Transverse colon (tissue), 4 donors: ENCODE results near the gene DOCK1. TPM values are rescaled to one million over a fixed set of nuclear protein-coding genes. Genes with fewer than 3 reads are reported as not detected.

Experiments used
- DNase-seq: peaks from one replicate; pipeline ENCODE4 v3.0.0-alpha.2; 2019
- H3K27ac ChIP-seq, 4 donors: fragments of 200-600 bp; sonication (generic); 2 replicates each; pipeline ENCODE4 v1.5.1; 2016 to 2018; ENCODE audit warnings: inconsistent platforms in 4 of 4
- H3K27me3 ChIP-seq: fragments of 200-600 bp; sonication (generic); 2 replicates; pipeline ENCODE4 v1.5.1; 2017; ENCODE audit warnings: inconsistent platforms
- H3K36me3 ChIP-seq, 4 donors: fragments of 200-600 bp; sonication (generic); 2 replicates each; pipeline ENCODE4 v1.5.1; 2017 to 2019; ENCODE audit warnings: inconsistent platforms in 4 of 4
- H3K4me1 ChIP-seq, 4 donors: fragments of 200-600 bp; sonication (generic); 2 replicates each; pipeline ENCODE4 v1.5.1; 2017 to 2020; ENCODE audit warnings: inconsistent platforms in 4 of 4
- H3K4me3 ChIP-seq, 4 donors: fragments of 200-600 bp; sonication (generic); 1 replicate in 1 of 4; 2 replicates in 3 of 4; pipeline versions ENCODE4 v1.5.1 to v1.6.1; 2017 to 2019; ENCODE audit warnings: inconsistent platforms in 4 of 4
- H3K9me3 ChIP-seq, 2 donors: fragments of 200-600 bp; sonication (generic); 2 replicates each; pipeline ENCODE4 v1.5.1; 2017 to 2019; ENCODE audit warnings: inconsistent platforms in 2 of 2
- EP300 ChIP-seq: sonication (generic); formaldehyde crosslinking; IDR thresholded peaks from one replicate; pipeline ENCODE4 v1.6.1; 2017; ENCODE audit warnings: antibody characterized with exemption, low read depth
- POLR2A ChIP-seq: fragments of 450-650 bp; IDR thresholded peaks from one replicate; pipeline ENCODE4 v1.6.1; 2016; ENCODE audit warnings: antibody characterized with exemption, mild to moderate bottlenecking, moderate library complexity
- POLR2AphosphoS5 ChIP-seq, 3 donors: sonication (generic); formaldehyde crosslinking; IDR thresholded peaks; one replicate each; pipeline ENCODE4 v1.6.1; 2016; ENCODE audit warnings: antibody characterized with exemption in 3 of 3
- WGBS, 2 donors: methylation state at CpG; one replicate each; pipeline ENCODE4 v1.1.5; 2018; ENCODE audit warnings: low coverage in 1 of 2; 5-methylcytosine and 5-hydroxymethylcytosine counted together
- in situ Hi-C, 4 donors: fragments of 200-750 bp; cut with MboI; loops; one replicate each; pipeline versions ENCODE4 v1.15.0 to v1.15.1; 2017; ENCODE audit warnings: low sequenced_read_pairs in 3 of 4, low pct_ligation_motif_present in 1 of 4, low pct_unique_long_range_greater_than_20kb in 1 of 4
- intact Hi-C: fragments of 100-400 bp; cut with DNase I; formaldehyde crosslinking; loops from one replicate; pipeline ENCODE4 v1.15.1; 2023; ENCODE audit warnings: low total_unique reads
- total RNA-seq, 4 donors: library from RNA; depleted of rRNA; stranded (reverse); fragments of >200 nt; gene quantifications; one replicate each; pipeline ENCODE4 v1.1.0, GENCODE V29; 2016
- TF ChIP-seq, protein P1 (sequence below), 5 experiments: fragments of 200-600 bp in 3 of 5; fragments of 450-650 bp in 2 of 5; sonication (generic) in 3 of 5; IDR thresholded peaks; 1 replicate in 2 of 5; 2 replicates in 3 of 5; pipeline ENCODE4 v1.5.1; 2016 to 2017; ENCODE audit warnings: antibody characterized with exemption in 5 of 5, inconsistent platforms in 3 of 5, mild to moderate bottlenecking in 2 of 5, moderate library complexity in 1 of 5

DOCK1 gene
- total RNA-seq, 4 donors from 2014 or later = 75.1 to 200 (median 92.5) TPM

DNA sequence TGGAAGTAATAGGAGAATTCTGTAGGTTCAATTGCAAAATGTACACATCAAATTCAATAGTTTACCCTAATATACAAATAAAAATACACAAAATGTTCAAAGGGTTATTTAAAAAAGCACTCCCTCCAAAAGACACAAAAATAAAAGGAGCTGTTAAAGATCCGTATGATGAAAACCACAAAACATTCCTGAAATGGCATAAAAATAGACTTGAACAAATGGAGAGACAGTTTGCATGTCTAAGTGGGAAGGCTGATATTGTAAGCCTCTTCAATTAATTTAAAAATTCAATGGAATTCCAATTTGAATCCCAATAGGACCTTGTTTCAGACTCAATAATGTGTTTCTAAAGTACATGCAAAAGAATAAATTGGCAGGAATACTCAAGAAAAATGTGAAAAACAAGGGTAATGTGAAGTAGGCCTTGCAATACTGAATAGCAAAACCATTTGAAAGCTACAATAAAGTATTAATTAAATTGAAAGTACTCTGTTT, 329.1 kb downstream of the DOCK1 start:
- H3K27ac ChIP-seq = no peak overlapping the region
- DNase-seq = no peak
- no peaks in the 10 kb centered on the region for H3K9me3 ChIP-seq
- 80 to 90% methylated on average over 1 of the region's 1 CpG for WGBS, 2 donors
- no peaks in the 10 kb centered on the region for H3K4me1 ChIP-seq
- intact Hi-C loops = no loop called here
- in situ Hi-C loops = no loop called here
- H3K36me3 ChIP-seq = no peaks in the 10 kb centered on the region
- TF ChIP-seq EP300 (no peak), POLR2AphosphoS5 (IDR thresholded peaks at IDR 0.05) (no peak), POLR2A (no peak)
- TF ChIP-seq, protein P1, sequence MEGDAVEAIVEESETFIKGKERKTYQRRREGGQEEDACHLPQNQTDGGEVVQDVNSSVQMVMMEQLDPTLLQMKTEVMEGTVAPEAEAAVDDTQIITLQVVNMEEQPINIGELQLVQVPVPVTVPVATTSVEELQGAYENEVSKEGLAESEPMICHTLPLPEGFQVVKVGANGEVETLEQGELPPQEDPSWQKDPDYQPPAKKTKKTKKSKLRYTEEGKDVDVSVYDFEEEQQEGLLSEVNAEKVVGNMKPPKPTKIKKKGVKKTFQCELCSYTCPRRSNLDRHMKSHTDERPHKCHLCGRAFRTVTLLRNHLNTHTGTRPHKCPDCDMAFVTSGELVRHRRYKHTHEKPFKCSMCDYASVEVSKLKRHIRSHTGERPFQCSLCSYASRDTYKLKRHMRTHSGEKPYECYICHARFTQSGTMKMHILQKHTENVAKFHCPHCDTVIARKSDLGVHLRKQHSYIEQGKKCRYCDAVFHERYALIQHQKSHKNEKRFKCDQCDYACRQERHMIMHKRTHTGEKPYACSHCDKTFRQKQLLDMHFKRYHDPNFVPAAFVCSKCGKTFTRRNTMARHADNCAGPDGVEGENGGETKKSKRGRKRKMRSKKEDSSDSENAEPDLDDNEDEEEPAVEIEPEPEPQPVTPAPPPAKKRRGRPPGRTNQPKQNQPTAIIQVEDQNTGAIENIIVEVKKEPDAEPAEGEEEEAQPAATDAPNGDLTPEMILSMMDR (IDR thresholded peaks at IDR 0.05) = no peak
- H3K4me3 ChIP-seq = no peak overlapping the region
- H3K27me3 ChIP-seq = no peaks in the 10 kb centered on the region

DNA sequence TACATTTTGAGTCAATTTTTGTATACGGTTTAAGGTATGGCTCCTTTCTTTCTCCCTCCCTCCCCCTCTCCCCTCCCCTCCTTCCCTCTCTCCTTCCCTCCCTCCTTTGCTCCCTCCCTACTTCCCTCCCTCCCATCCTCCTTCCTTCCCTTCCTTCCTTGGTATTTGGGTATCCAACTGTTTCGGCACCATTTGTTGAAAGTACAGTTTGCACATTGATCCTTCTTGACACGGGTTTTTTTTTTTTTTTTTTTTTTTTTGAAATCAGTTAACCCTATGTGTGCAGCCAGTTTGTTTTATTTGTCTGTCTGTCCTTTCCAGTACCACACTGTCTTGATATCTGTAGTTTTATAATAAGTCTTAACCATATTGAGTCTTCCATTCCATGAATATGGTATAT, 331.0 kb downstream of the DOCK1 start:
- TF ChIP-seq EP300 = no peak
- TF ChIP-seq, protein P1 (IDR thresholded peaks at IDR 0.05) = no peak
- no peak for TF ChIP-seq POLR2A
- TF ChIP-seq POLR2AphosphoS5 (IDR thresholded peaks at IDR 0.05) = no peak
- H3K9me3 ChIP-seq = no peaks in the 10 kb centered on the region
- no peaks in the 10 kb centered on the region for H3K36me3 ChIP-seq
- intact Hi-C loops (no loop called here), in situ Hi-C loops (no loop called here)
- 73 to 85% methylated on average over 3 of the region's 3 CpGs for WGBS, 2 donors
- DNase-seq = no peak
- no peaks in the 10 kb centered on the region for H3K27me3 ChIP-seq
- H3K27ac ChIP-seq = no peak overlapping the region
- no peaks in the 10 kb centered on the region for H3K4me1 ChIP-seq
- no peak overlapping the region for H3K4me3 ChIP-seq

DNA sequence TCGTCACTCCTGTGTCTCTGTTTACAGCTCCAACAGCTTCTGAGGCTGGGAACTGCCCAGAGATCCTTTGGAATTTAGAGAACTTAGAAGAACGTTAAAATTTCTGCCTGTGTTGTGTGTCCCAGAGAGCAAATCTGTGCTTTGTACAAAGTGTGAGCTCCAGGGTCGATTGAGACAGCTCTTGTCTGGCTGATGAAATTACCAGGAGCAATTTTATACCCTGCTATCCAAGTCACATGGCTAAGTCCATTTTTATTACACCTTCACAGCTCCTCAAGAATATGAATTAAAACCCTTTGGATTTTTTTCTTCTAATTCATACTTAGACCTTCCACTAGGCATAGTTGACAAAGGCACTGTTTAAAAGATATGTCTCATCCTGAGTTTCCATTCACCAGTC, 337.7 kb downstream of the DOCK1 start:
- Histone ChIP-seq H3K4me3 (no peak overlapping the region), H3K9me3 (no peaks in the 10 kb centered on the region), H3K36me3 (peaks cover 0 to 1% (median 0%) of the 10 kb centered on the region in 4 donors), H3K4me1 (no peaks in the 10 kb centered on the region), H3K27ac (no peak overlapping the region), H3K27me3 (no peaks in the 10 kb centered on the region)
- WGBS, 2 donors = 56% methylated on average over 3 of the region's 3 CpGs; no CpG with 5 or more reads in 1 of the 2 donors
- intact Hi-C loops (no loop called here), in situ Hi-C loops (no loop called here)
- TF ChIP-seq POLR2AphosphoS5 (IDR thresholded peaks at IDR 0.05) (no peak), POLR2A (no peak), EP300 (no peak)
- TF ChIP-seq, protein P1 (IDR thresholded peaks at IDR 0.05) = no peak
- DNase-seq = no peak

DNA sequence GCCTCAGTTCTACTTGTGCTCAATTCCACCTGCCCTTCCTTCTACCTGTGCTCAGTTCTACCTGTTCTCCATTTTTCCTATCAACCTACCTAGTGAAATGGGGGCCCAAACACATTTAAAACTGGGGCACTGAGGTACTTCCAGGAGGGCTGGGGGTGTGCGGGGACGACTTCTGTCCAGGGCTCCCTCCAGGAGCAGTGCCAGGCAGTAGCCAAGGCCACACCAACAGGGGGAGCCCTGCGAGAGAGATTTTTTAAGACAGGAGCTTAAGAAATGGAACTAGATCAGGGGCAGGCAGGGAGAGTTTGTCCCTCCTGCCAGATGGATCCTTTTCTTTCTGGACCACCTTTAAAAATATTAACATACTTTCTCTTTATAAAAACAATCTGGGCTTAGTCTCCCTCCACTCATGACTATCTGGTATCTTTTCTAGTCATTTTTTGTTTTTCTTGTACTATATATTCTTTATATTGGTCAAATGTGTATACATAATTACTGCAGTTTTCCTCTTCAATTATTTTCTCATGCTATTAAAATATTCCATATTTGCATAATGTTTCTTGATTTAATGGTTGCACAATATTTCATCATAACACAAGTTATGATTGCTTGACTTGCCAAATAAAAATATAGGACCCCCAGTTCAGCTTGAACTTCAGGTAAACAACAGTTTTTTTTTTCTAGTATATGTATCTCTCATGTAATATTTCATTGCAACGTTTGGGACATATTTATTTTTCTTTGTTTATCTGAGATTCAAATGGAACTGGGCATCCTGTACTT, 338.5 kb downstream of the DOCK1 start:
- in situ Hi-C loops = no loop called here
- peak; percentile 26 for DNase-seq
- H3K36me3 ChIP-seq = peaks cover 0 to 3% (median under 1%) of the 10 kb centered on the region in 4 donors

More for the DNA sequence above, 338.5 kb downstream of the DOCK1 start:
- WGBS, 2 donors = 29 to 43% methylated on average over 4 of the region's 4 CpGs
- Histone ChIP-seq H3K4me1 (no peaks in the 10 kb centered on the region), H3K9me3 (no peaks in the 10 kb centered on the region), H3K4me3 (no peak overlapping the region), H3K27ac (no peak overlapping the region), H3K27me3 (no peaks in the 10 kb centered on the region)
- TF ChIP-seq POLR2AphosphoS5 (IDR thresholded peaks at IDR 0.05) (no peak), EP300 (no peak), POLR2A (no peak)
- TF ChIP-seq, protein P1 (IDR thresholded peaks at IDR 0.05) = peak in 4 of 5 experiments; percentile 20 to 58 (median 32)
- intact Hi-C loops = no loop called here
